ENCODE data around the gene RSPH6A.

Gene RSPH6A

GRCh38 chr19:45825917-45826893, 11.1 kb upstream of the RSPH6A start:
- DNase-seq (ENCODE audit: insufficient read length, low spot score) (no peak), FAIRE-seq (no peak)

DNA sequence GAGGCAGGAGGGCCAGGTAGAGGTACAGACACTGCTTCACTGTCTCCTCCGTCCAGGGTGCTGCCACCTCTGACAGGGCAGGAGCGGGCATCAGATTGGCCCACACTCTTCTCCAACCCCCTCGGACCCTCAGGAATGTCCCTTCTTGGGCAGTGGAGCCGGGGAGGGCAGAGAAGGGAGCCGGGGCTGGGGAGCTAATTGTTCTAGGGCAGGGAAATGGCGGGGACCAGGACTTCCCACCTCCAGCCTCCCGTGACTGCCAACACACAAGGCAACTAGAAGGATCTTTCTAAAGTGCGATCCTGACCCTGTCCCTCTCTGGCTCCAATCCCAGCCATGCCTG, 10.1 kb upstream of the RSPH6A start:
- no peak for FAIRE-seq
- DNase-seq (ENCODE audit: insufficient read length, low spot score), result no peak

DNA sequence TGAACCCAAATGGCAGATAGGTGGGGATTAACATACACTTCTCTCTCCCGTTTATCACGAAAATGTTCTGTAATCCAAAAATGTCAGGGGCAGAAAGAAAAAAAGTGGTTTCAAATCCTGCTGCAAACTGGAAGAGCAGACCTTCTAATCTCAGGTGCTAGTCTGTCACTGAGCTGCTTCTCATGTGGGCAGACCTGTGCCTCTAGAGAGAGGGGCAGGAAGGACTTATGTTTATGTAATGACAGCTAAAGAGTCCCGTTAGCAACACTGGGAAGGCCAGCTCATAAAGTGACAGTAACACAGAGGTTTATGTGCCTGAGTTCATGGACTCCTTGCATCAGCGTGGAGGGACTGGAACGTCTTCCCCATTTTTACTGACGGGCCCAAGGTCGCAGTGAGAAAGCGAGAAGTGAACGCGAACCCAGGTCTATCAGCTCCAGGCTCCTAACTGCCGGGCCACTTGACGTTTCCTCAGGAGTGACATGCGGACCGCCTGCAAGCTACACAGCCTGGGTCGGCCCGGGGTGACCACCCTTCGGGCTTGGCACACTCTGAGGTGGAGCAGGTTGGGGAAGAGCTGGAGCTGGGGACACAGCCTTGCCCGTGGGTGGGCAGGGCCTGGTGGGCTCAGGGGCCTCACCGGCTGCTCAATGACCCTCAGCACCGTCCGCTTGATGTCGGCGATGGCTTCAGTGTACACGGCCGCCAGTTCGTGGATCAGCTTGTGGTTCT, 9.6 kb upstream of the RSPH6A start:
- no peak for DNase-seq (ENCODE audit: insufficient read length, low spot score)
- no peak for FAIRE-seq

DNA sequence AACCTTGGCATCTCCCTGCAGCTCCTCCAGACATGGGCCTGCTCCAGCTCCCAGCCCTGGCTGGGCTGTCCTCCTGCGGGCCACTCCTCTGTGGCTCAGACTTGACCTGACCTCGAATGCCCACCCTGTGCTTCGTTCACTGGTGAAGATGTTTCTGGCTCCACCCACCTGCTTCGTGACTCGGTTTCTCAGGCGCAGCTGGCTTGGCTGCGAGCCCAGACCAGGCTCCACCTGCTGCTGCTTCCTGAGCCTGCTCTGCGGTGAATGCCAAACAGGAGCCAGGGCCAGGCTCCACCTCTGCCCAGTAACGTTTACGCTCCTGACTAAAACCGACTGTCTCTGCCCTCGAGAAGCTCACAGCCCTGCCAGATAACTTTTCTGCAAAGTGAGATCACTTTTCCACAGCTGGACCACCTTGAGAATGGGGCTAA, 8.9 kb upstream of the RSPH6A start:
- FAIRE-seq, result no peak

GRCh38 chr19:45823182-45823581, 8.1 kb upstream of the RSPH6A start:
- FAIRE-seq (no peak), DNase-seq (ENCODE audit: insufficient read length, low spot score) (no peak)

More for the DNA sequence above, 8.9 kb upstream of the RSPH6A start:
- no peak for DNase-seq (ENCODE audit: insufficient read length, low spot score)

GRCh38 chr19:45822716-45823115, 7.6 kb upstream of the RSPH6A start:
- DNase-seq (ENCODE audit: insufficient read length, low spot score) (no peak), FAIRE-seq (no peak)

DNA sequence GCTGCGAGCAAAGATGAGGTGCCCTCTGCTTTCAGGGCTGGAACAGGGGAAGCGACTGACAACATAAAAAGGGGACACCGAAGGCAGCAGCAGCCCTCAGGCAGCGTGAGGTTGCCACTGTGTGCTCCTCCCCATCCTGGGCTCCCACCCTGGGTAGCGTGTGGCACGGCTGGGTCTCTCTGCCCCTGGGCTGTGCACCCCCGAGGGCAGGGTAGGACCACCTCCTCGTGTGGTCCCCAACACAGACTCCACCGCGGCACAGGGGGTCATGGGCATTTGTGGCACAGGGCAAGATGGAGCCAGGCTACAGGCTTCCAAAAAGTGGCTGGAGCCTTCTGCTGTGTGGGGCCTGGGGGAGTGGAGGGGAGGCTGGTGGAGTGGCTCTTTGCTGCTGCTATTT, 6.5 kb upstream of the RSPH6A start:
- no peak for DNase-seq (ENCODE audit: insufficient read length, low spot score)
- FAIRE-seq, result no peak

DNA sequence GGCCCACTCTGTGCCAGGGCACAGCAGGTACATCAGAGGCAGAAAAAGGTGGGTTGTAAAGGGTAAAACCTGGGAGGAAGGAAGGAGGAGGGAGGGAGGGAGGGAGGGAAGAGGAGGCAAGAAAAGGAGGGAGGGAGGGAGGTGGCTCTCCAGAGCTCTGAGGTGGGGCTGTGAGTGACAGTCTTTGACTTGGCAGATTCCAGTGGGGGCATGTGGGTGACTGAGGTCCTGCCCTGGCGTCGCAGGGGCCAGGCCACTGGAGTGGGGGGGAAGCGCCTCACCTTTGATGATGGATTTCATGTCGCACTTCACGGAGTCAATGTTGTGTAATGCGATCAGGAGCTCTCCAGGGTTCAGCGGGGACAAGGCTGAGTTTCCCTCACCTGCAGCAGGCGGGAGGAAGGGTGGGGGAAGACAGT, 6.0 kb upstream of the RSPH6A start:
- no peak for FAIRE-seq
- DNase-seq (ENCODE audit: insufficient read length, low spot score), result no peak

GRCh38 chr19:45820413-45821102, 5.5 kb upstream of the RSPH6A start:
- FAIRE-seq (no peak), DNase-seq (ENCODE audit: insufficient read length, low spot score) (no peak)

DNA sequence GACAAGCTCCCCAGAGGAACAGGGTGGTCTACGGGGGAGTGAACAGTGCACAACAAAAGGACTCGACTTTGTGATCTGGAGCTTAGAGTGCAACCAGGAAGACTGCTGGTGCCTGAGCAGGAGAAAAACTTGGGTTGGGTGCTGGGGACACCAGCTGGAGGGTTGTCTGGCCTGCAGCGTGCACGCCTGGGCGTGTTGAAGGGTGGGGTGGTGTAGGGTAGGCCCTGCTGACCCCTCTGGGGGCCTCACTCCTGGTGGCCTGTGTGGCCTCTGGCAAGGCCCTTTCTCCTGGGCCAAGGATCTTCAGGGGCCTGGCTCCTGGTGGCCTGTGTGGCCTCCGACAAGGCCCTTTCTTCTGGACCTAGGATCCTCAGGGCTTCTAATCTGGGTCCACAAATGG, 4.7 kb upstream of the RSPH6A start:
- DNase-seq (ENCODE audit: insufficient read length, low spot score) (no peak), FAIRE-seq (no peak)

DNA sequence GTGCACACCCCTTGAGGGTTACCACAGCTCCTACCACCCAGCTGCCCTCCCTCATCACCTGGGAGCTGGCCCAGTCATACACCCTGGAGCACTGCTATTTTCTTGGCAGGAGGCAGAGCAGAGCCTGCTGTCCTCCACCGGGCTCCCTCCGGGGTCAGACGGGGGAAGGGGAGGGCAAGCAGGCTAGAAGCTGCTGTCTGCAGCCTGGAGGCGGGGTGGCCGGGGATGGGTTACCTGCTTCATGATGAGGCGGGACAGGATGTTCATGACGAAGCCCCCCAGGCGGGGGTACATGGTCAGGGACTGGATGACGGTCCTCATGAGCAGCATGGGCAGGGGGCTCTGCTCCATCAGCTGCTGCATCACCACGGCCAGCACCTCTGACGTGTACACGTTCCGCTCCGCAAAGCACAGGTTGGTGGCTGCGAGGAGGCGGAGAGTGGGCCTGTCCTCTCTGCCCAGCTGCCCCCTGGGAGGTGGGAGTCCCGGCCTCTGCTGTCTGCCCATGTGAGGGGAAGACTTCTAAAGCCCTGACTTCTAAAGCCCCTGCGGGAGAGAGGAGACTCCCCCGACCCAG, 2.7 kb upstream of the RSPH6A start:
- FAIRE-seq (no peak), DNase-seq (ENCODE audit: insufficient read length, low spot score) (no peak)

DNA sequence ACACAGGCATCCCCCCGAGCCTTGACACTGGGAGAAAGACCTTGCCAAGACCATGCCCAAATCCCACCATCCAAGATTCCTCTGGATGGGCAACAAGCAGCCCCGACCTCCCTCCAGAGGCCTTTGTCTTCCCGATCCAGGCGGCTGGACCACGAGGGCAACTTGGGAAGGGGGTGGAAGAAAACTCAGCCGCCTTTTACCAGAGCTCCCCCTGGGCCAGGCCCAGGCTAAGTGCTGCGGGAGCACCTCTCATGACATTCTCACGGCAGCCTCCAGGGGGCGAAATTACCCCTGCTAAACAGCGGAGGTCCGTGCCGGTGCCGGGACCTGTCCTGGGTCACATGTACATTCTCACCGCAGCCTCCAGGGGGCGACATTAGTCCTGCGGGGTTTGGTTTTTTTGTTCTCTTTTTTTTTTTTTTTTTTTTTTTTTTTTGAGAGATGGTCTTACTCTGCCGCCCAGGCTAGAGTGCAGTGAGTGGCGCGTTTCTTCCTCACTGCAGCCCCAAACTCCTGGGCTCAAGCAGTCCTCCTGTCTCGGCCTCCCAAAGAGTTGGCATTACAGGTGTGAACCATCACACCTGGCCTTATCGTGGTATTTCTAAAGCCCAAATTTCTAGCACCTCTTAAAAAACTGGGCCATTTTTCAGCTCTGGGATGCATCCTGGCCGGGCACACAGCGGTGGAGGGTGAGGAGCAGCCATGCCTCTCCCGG, 2.1 kb upstream of the RSPH6A start:
- FAIRE-seq (peak; percentile 97), DNase-seq (ENCODE audit: insufficient read length, low spot score) (peak; percentile 100)

DNA sequence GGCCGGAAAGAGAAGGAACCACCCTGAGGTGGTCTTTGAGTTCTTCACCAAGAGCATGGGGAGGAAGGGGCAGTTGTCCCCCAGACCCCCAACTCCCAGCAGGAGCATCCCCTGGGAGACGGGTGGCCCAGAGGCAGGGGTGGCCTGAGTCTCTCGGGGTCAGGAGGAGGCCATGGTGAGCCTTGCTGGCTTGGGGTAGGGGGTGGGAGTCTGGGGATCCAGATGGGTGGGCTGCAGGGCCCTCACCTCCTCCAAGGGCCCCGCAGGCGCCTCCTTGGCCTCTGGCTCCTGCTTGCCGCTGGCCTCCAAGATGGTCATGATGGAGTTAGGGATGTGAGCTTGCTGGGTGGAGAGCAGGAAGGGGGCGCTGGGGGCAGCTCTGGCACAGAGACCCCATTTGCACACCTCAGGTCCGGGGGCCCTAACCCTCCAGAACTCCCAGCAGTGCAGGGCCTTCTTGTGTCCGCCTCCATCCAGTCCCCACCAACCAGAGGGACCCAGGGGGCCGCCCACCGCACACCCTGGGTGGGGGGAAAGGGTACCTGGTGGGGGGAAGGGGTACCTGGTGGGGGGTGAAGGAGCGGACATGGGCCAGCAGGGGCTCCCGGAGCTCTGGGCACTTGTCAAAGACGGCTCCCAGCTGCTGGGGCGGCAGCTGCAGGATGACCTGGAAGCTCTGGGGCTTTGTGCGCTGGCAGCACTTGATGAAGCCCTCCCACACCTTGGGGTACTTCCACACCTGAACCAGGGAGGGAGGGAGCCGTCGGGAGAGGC, 1.3 kb upstream of the RSPH6A start:
- FAIRE-seq (no peak), DNase-seq (ENCODE audit: insufficient read length, low spot score) (no peak)

- DNase-seq (ENCODE audit: insufficient read length, low spot score), result no peak
- no peak for FAIRE-seq
These were observed 541 bp upstream of the RSPH6A start for GRCh38 chr19:45815481-45816216.

DNA sequence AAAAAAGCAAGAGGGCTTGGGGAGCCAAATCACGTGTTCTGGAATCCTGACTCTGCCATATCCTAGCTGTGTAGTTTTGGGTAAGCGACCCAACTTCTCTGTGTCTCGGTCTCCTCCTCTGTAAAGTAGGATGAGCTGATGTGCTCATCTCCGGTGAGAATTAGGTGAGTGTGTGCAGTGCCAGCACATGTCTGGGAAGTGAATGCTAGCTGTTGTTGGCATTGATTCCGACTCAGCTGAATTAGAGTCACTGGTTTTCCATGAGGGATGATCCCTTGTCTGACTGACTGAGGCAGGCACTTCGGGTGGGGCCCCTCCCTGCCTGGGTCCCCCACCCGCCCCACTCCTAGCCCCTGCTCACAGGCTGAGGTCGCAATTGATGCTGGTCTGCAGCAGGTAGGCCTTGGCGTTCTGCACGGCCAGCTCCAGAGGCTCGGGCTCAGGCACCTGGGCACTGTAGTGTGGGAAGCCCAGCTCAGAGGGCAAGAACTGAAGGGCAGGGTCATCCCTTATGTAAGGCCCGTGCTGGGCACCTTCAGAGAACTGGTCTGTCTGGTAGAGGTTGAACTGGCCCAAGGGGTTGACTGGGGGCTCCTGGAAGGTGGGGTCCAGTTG, 835 bp downstream of the RSPH6A start:
- no peak for FAIRE-seq
- no peak for DNase-seq (ENCODE audit: insufficient read length, low spot score)

DNA sequence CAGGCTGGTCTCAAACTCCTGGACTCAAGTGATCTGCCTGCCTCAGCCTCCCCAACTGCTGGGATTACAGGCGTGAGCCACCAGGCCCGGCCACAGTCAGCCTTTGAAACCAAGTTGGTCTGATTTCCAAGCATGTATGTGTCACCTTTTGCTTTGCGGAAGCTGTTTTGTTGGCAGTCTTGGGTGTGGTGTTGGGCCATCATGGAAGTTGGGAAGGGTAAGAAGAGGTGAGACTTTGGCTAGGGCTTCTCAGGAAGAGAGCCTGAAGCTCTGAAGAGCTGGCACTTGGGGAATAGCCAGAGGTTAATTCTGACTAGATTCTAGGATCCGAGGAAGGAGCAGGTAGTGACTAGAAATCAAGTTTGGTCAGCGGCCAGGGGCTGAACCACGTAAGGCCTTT, 2.8 kb downstream of the RSPH6A start:
- DNase-seq (ENCODE audit: insufficient read length, low spot score) (no peak), FAIRE-seq (no peak)

DNA sequence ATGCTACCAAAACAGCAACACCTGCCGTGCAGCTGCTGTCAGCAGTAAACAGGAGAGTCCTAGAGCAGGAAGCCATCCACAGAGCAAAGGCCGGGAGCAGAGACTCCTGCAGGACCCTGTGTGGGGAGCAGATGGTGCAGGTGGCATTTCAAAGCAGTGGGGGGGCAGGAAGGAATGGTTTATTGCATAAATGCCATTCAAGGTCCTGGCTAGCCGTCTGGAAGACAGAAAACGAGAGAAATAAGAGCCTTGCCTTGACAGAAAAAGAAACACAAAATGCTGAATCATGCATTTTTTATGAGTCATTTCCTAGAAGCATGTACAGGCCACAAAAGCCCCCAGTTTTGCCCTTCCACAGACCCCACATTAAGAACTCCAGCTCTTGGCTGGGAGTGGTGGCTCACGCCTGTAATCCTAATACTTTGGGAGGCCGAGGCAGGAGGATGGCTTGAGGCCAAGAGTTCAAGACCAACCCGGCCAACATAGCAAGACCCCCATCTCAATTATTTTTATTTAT, 5.4 kb downstream of the RSPH6A start:
- DNase-seq (ENCODE audit: insufficient read length, low spot score) (no peak), FAIRE-seq (peak; percentile 33)

- DNase-seq (ENCODE audit: insufficient read length, low spot score), result no peak
- no peak for FAIRE-seq
These were observed 9.4 kb downstream of the RSPH6A start for GRCh38 chr19:45805719-45806118.

GRCh38 chr19:45804959-45805230, 10.2 kb downstream of the RSPH6A start:
- no peak for FAIRE-seq

More at GRCh38 chr19:45804959-45805230, 10.2 kb downstream of the RSPH6A start:
- no peak for DNase-seq (ENCODE audit: insufficient read length, low spot score)

All from GM19239 (cell line).